Neuronal stem cell (in vitro differentiated cells): ENCODE data around the gene SLF1.

Source experiments
- DNase-seq: peaks from one replicate; pipeline ENCODE4 v3.0.0-alpha.2; 2013; ENCODE audit warnings: low spot score
- H2AFZ ChIP-seq: one replicate; pipeline ENCODE4 v1.6.1; 2013; ENCODE audit warnings: mild to moderate bottlenecking, low read length, inconsistent platforms
- H2AK5ac ChIP-seq: 2 replicates; pipeline ENCODE4 v1.6.1; 2013; ENCODE audit warnings: low read depth, mild to moderate bottlenecking, inconsistent platforms, low read length, moderate library complexity, mixed read lengths
- H2BK120ac ChIP-seq: 2 replicates; pipeline ENCODE4 v1.6.1; 2013; ENCODE audit warnings: low read depth, mild to moderate bottlenecking, inconsistent platforms, low read length, moderate library complexity, mixed read lengths
- H2BK12ac ChIP-seq: one replicate; pipeline ENCODE4 v1.6.1; 2013; ENCODE audit warnings: low read length, inconsistent platforms
- H2BK15ac ChIP-seq: 2 replicates; pipeline ENCODE4 v1.6.1; 2013; ENCODE audit warnings: mild to moderate bottlenecking, low read length, inconsistent platforms, mixed read lengths
- H2BK5ac ChIP-seq: one replicate; pipeline ENCODE4 v1.6.1; 2013; ENCODE audit warnings: inconsistent platforms, mild to moderate bottlenecking, low read length, moderate library complexity
- H3K14ac ChIP-seq: one replicate; pipeline ENCODE4 v1.6.1; 2013; ENCODE audit warnings: low read length, inconsistent platforms
- H3K18ac ChIP-seq: 2 replicates; pipeline ENCODE4 v1.6.1; 2013; ENCODE audit warnings: low read length, inconsistent platforms
- H3K23ac ChIP-seq: 2 replicates; pipeline ENCODE4 v1.6.1; 2013; ENCODE audit warnings: low read depth, mild to moderate bottlenecking, mixed read lengths, low read length, inconsistent platforms; ENCODE audit not compliant: poor library complexity
- H3K27ac ChIP-seq: replicated peaks from 3 replicates; pipeline ENCODE4 v1.5.1; 2013; ENCODE audit warnings: low read length, inconsistent platforms
- H3K27me3 ChIP-seq, 3 experiments: 2 replicates each; pipeline ENCODE4 v1.6.1; 2013; ENCODE audit warnings: low read length in 3 of 3, mild to moderate bottlenecking in 2 of 3, inconsistent platforms in 1 of 3, low read depth in 1 of 3, mixed read lengths in 1 of 3, moderate library complexity in 1 of 3; ENCODE audit not compliant: control insufficient read depth in 3 of 3, insufficient read depth in 3 of 3
- H3K36me3 ChIP-seq, 2 donors: replicated peaks in 1 of 2; 2 replicates each; pipeline ENCODE4 v1.6.1; 2013; ENCODE audit warnings: low read length in 2 of 2; ENCODE audit not compliant: control insufficient read depth in 2 of 2, insufficient read depth in 2 of 2
- H3K4ac ChIP-seq: 2 replicates; pipeline ENCODE4 v1.6.1; 2013; ENCODE audit warnings: inconsistent platforms, mild to moderate bottlenecking, low read length, moderate library complexity
- H3K4me1 ChIP-seq, 2 donors: 1 replicate in 1 of 2; 2 replicates in 1 of 2; pipeline ENCODE4 v1.6.1; 2013; ENCODE audit warnings: low read length in 2 of 2, low read depth in 1 of 2; ENCODE audit not compliant: control insufficient read depth in 2 of 2, insufficient read depth in 1 of 2
- H3K4me2 ChIP-seq: one replicate; pipeline ENCODE4 v1.6.1; 2013; ENCODE audit warnings: mild to moderate bottlenecking, low read length, inconsistent platforms; ENCODE audit not compliant: insufficient read depth, poor library complexity, severe bottlenecking
- H3K4me3 ChIP-seq, 2 donors: 2 replicates each; pipeline ENCODE4 v1.5.1; 2013; ENCODE audit warnings: low read length in 2 of 2, mild to moderate bottlenecking in 2 of 2, inconsistent platforms in 1 of 2, moderate library complexity in 1 of 2
- H3K79me1 ChIP-seq: one replicate; pipeline ENCODE4 v1.6.1; 2013; ENCODE audit warnings: low read depth, mild to moderate bottlenecking, inconsistent platforms, low read length, moderate library complexity
- H3K9ac ChIP-seq: one replicate; pipeline ENCODE4 v1.6.1; 2013; ENCODE audit warnings: mild to moderate bottlenecking, low read depth, low read length, inconsistent platforms; ENCODE audit not compliant: poor library complexity
- H3K9me3 ChIP-seq, 2 donors: replicated peaks in 1 of 2; 2 replicates each; pipeline versions ENCODE3 to v1.6.1; 2013; ENCODE audit warnings: low read length in 2 of 2, mild to moderate bottlenecking in 2 of 2, inconsistent platforms in 1 of 2, low read depth in 1 of 2, mixed read lengths in 1 of 2, moderate library complexity in 1 of 2; ENCODE audit not compliant: control insufficient read depth in 2 of 2, insufficient read depth in 1 of 2
- H4K8ac ChIP-seq: one replicate; pipeline ENCODE4 v1.6.1; 2013; ENCODE audit warnings: low read depth, mild to moderate bottlenecking, inconsistent platforms, low read length, moderate library complexity
- H4K91ac ChIP-seq: one replicate; pipeline ENCODE4 v1.6.1; 2013; ENCODE audit warnings: low read length, low read depth, mild to moderate bottlenecking, inconsistent platforms; ENCODE audit not compliant: poor library complexity
- WGBS, 2 donors: extraction: QIAGEN DNeasy Blood & Tissue Kit; methylation state at CpG; one replicate each; pipeline ENCODE4 v1.1.7; 2013; ENCODE audit warnings: missing lambda C conversion rate in 2 of 2, mixed read lengths in 1 of 2; ENCODE audit not compliant: insufficient read length in 2 of 2, insufficient replicate concordance in 1 of 2; ENCODE audit errors: extremely low coverage in 2 of 2; 5-methylcytosine and 5-hydroxymethylcytosine counted together

The SLF1 gene

DNA sequence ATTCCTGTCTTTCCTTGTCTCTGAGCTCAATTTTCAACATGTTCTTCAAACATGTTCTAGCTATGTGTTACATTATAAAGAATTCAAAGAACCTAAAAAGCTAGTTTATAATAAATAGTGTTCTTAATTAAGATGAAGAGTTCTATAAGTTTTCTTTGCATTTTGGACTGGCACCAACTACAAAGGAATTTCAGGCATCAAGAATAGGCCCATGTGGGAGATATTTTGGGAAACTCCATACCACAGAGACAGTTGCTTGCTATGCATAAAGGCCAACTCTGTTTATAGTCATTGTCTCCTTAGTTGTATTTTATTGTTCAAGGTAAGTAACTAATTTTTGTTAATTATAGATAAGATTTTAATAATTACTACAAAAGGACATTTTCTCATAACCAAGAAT, 4.5 kb downstream of the SLF1 start:
- Histone ChIP-seq H3K23ac (no peak overlapping the region), H4K91ac (no peak overlapping the region), H4K8ac (no peak overlapping the region), H3K9me3 (no peaks in the 10 kb centered on the region), H2AK5ac (no peak overlapping the region), H3K14ac (no peak overlapping the region), H2BK120ac (no peak overlapping the region), H3K27ac (no peak overlapping the region), H3K4me1 (no peaks in the 10 kb centered on the region), H3K36me3 (no peaks in the 10 kb centered on the region), H3K9ac (no peak overlapping the region), H2AFZ (no peak overlapping the region), H3K4me3 (no peak overlapping the region), H2BK5ac (no peak overlapping the region), H3K27me3 (no peaks in the 10 kb centered on the region), H3K79me1 (no peaks in the 10 kb centered on the region), H2BK12ac (no peak overlapping the region), H3K4me2 (no peak overlapping the region), H3K18ac (no peak overlapping the region), H3K4ac (no peak overlapping the region), H2BK15ac (no peak overlapping the region)
- DNase-seq = no peak

DNA sequence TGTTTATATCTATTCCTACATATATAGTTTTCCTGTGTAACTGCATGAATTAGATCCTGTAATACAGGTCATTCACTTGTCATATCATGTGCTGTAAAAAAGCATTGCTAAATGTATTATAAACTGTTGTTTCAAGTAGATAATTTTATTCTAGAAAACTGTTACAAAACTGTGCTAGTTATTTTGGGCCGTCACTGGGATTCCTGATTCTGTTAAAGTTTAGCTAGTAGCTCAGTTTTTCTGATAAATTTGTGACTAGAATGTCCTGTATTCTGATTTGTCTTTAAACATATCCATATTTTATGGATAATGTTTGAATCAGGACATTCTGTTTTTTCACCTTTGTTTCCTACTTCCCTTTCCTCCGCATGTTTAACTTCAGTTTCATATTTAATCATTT, 5.4 kb downstream of the SLF1 start:
- H3K4me2 ChIP-seq = no peak overlapping the region
- peaks cover 0 to 6% of the 10 kb centered on the region in 2 donors for H3K36me3 ChIP-seq
- H3K4ac ChIP-seq = no peak overlapping the region
- no peaks in the 10 kb centered on the region for H3K79me1 ChIP-seq
- H3K9ac ChIP-seq = no peak overlapping the region
- H4K91ac ChIP-seq = no peak overlapping the region
- no peak overlapping the region for H2AFZ ChIP-seq
- no peaks in the 10 kb centered on the region for H3K9me3 ChIP-seq
- H3K4me3 ChIP-seq = no peak overlapping the region
- no peak overlapping the region for H2BK120ac ChIP-seq
- DNase-seq = no peak
- no peak overlapping the region for H4K8ac ChIP-seq
- H3K23ac ChIP-seq = no peak overlapping the region
- no peak overlapping the region for H2BK12ac ChIP-seq
- no peak overlapping the region for H2BK5ac ChIP-seq
- no peak overlapping the region for H3K18ac ChIP-seq
- no peaks in the 10 kb centered on the region for H3K27me3 ChIP-seq
- no peaks in the 10 kb centered on the region for H3K4me1 ChIP-seq
- H2BK15ac ChIP-seq = no peak overlapping the region
- WGBS, 2 donors = no CpG with 5 or more reads among the region's 2 CpGs
- H3K14ac ChIP-seq = no peak overlapping the region
- H3K27ac ChIP-seq = no peak overlapping the region
- H2AK5ac ChIP-seq = no peak overlapping the region

DNA sequence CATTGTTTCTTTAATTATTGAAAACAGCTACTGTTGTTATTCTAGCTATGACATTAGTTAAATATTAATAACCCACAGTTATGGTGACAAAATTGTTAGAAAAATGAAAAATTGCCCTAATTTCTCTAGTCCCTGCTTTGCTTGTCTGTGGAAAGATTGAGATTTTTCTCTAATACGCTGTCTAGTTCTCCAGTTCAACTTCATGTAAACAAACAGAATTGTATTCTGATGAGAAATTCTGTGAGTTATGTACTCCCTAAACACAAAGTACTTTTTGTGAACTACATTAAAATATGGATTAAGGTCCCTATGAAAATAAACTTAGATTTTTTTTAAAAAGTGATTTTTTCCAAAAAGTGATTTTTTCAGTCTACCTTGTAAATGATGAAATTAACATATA, 8.7 kb downstream of the SLF1 start:
- Histone ChIP-seq H3K4me2 (no peak overlapping the region), H2BK15ac (no peak overlapping the region), H3K4me1 (no peaks in the 10 kb centered on the region), H3K9me3 (peaks cover 0 to 8% of the 10 kb centered on the region in 2 donors), H3K14ac (no peak overlapping the region), H2AFZ (no peak overlapping the region), H4K8ac (no peak overlapping the region), H3K18ac (no peak overlapping the region), H2BK12ac (no peak overlapping the region), H3K23ac (no peak overlapping the region), H3K36me3 (peaks cover 2 to 39% of the 10 kb centered on the region in 2 donors), H3K4me3 (no peak overlapping the region), H2BK120ac (no peak overlapping the region), H3K27ac (no peak overlapping the region), H2BK5ac (no peak overlapping the region), H3K27me3 (no peaks in the 10 kb centered on the region), H4K91ac (no peak overlapping the region), H3K79me1 (no peaks in the 10 kb centered on the region), H2AK5ac (no peak overlapping the region), H3K4ac (no peak overlapping the region), H3K9ac (no peak overlapping the region)
- no CpG with 5 or more reads among the region's 1 CpG for WGBS, 2 donors
- no peak for DNase-seq

DNA sequence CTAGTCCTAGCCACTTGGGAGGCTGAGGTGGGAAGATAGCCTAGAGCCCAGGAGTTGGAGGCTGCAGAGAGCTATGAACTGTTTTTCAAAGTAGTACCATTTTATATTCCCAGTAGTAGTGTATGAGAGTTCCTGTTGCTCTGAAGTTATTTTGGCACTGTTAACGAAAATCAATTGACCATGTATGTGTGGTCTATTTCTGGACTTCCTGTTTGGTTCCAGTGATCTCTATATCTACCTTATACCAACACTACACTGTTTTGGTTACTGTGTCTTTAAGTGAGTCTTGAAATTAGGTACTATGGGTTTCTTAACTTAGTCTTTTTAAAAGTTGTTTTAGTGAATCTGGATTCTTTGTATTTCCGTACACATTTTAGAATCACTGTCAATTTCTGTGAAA, 13.6 kb downstream of the SLF1 start:
- no peak overlapping the region for H2BK12ac ChIP-seq
- no peak for DNase-seq
- no peak overlapping the region for H3K23ac ChIP-seq
- no peak overlapping the region for H2BK120ac ChIP-seq
- H2BK15ac ChIP-seq = no peak overlapping the region
- no peak overlapping the region for H2BK5ac ChIP-seq
- no peaks in the 10 kb centered on the region for H3K4me1 ChIP-seq
- no peaks in the 10 kb centered on the region for H3K27me3 ChIP-seq
- H3K4ac ChIP-seq = no peak overlapping the region
- no peak overlapping the region for H3K27ac ChIP-seq
- no peak overlapping the region for H4K8ac ChIP-seq
- no peak overlapping the region for H4K91ac ChIP-seq
- no peak overlapping the region for H2AK5ac ChIP-seq
- no peak overlapping the region for H3K4me2 ChIP-seq
- no peak overlapping the region for H2AFZ ChIP-seq
- H3K18ac ChIP-seq = no peak overlapping the region
- no peak overlapping the region for H3K4me3 ChIP-seq
- H3K9ac ChIP-seq = no peak overlapping the region
- peaks cover 1 to 46% of the 10 kb centered on the region in 2 donors for H3K9me3 ChIP-seq
- H3K79me1 ChIP-seq = peaks cover under 1% of the 10 kb centered on the region
- WGBS, 2 donors = no CpG with 5 or more reads among the region's 2 CpGs
- no peak overlapping the region for H3K14ac ChIP-seq
- H3K36me3 ChIP-seq = peaks cover 3 to 88% of the 10 kb centered on the region in 2 donors
